H1 (cell line): ENCODE measurements around the gene CCDC92B. TPM values are rescaled to one million over a fixed set of nuclear protein-coding genes. Genes with fewer than 3 reads are reported as not detected.
A peak's percentile ranks its signal among the peaks of the same experiment; 100 is the strongest.

Experiments
- CTCF ChIA-PET: fragments of 300-600 bp; sonication (Branson Sonifier 250); formaldehyde crosslinking; loops from one replicate; lab custom pipeline; 2021; ENCODE audit not compliant: partially characterized antibody; lab: Charles Lee
- POLR2A ChIA-PET: fragments of 300-600 bp; sonication (Branson Sonifier 250); formaldehyde crosslinking; loops from one replicate; lab custom pipeline; 2021; ENCODE audit warnings: inconsistent platforms; ENCODE audit not compliant: partially characterized antibody; lab: Charles Lee
- DNase-seq, 2 experiments: peaks; one replicate each; pipeline versions ENCODE4 v3.0.0 to v3.0.0-alpha.2; 2010 to 2022; ENCODE audit warnings: low spot score in 2 of 2, low read depth in 1 of 2, mixed read lengths in 1 of 2
- FAIRE-seq: peaks from 2 replicates; lab custom pipeline; 2011; peaks lifted over from hg19 to GRCh38; lab: Jason Lieb, UNC
- H2AFZ ChIP-seq: 2 replicates; pipeline ENCODE4 v1.8.1; 2012; ENCODE audit warnings: low read length, inconsistent platforms
- H2AK5ac ChIP-seq: 2 replicates; pipeline ENCODE4 v1.6.1; 2013; ENCODE audit warnings: low read depth, low read length
- H2BK120ac ChIP-seq: replicated peaks from 2 replicates; pipeline ENCODE3; 2013; ENCODE audit warnings: low read depth, low read length, inconsistent platforms
- H2BK12ac ChIP-seq: 2 replicates; pipeline ENCODE4 v1.6.1; 2013; ENCODE audit warnings: low read depth, low read length
- H2BK15ac ChIP-seq: 2 replicates; pipeline ENCODE4 v1.6.1; 2013; ENCODE audit warnings: low read length
- H2BK20ac ChIP-seq: 2 replicates; pipeline ENCODE4 v1.6.1; 2013; ENCODE audit warnings: low read length
- H2BK5ac ChIP-seq: 2 replicates; pipeline ENCODE4 v1.6.1; 2013; ENCODE audit warnings: low read depth, low read length
- H3K14ac ChIP-seq: 2 replicates; pipeline ENCODE4 v1.6.1; 2013; ENCODE audit warnings: inconsistent platforms; ENCODE audit not compliant: insufficient read length
- H3K18ac ChIP-seq: 2 replicates; pipeline ENCODE4 v1.6.1; 2013; ENCODE audit warnings: low read length; ENCODE audit errors: extremely low read depth
- H3K23ac ChIP-seq: 2 replicates; pipeline ENCODE4 v1.6.1; 2013; ENCODE audit warnings: inconsistent platforms; ENCODE audit not compliant: insufficient read length
- H3K23me2 ChIP-seq: 2 replicates; pipeline ENCODE4 v1.6.1; 2013; ENCODE audit warnings: low read depth, low read length
- H3K27ac ChIP-seq: 2 replicates; pipeline ENCODE4 v1.6.1; 2011; ENCODE audit warnings: low read depth, low read length, inconsistent platforms
- H3K27me3 ChIP-seq, 4 experiments: replicated peaks in 1 of 4; 1 replicate in 1 of 4; 2 replicates in 3 of 4; pipeline versions ENCODE4 v1.6.1 to v1.8.1; 2011 to 2013; ENCODE audit warnings: low read length in 3 of 4, mild to moderate bottlenecking in 3 of 4, inconsistent platforms in 2 of 4, mixed read lengths in 2 of 4, moderate library complexity in 1 of 4; ENCODE audit not compliant: control insufficient read depth in 3 of 4, insufficient read depth in 3 of 4; ENCODE audit errors: extremely low read depth in 1 of 4
- H3K36me3 ChIP-seq, 4 experiments: 2 replicates each; pipeline versions ENCODE4 v1.6.1 to v1.8.1; 2011 to 2013; ENCODE audit warnings: mild to moderate bottlenecking in 4 of 4, low read length in 3 of 4, moderate library complexity in 2 of 4, control low read depth in 1 of 4, inconsistent platforms in 1 of 4; ENCODE audit not compliant: insufficient read depth in 4 of 4, control insufficient read depth in 2 of 4
- H3K4ac ChIP-seq: replicated peaks from 2 replicates; pipeline ENCODE3; 2013; ENCODE audit warnings: low read length, low read depth, mixed read lengths, inconsistent platforms; ENCODE audit not compliant: insufficient read length
- H3K4me1 ChIP-seq, 4 experiments: replicated peaks in 1 of 4; 1 replicate in 1 of 4; 2 replicates in 3 of 4; pipeline versions ENCODE4 v1.6.1 to v1.8.1; 2011 to 2013; ENCODE audit warnings: low read length in 3 of 4, inconsistent platforms in 2 of 4, mixed read lengths in 1 of 4; ENCODE audit not compliant: insufficient read depth in 4 of 4, control insufficient read depth in 3 of 4
- H3K4me2 ChIP-seq, 2 experiments: 2 replicates each; pipeline versions ENCODE4 v1.6.1 to v1.8.1; 2011 to 2013; ENCODE audit warnings: low read depth in 2 of 2, low read length in 2 of 2, control low read depth in 1 of 2, inconsistent platforms in 1 of 2, mild to moderate bottlenecking in 1 of 2; ENCODE audit not compliant: insufficient read depth in 1 of 2
- H3K4me3 ChIP-seq, 4 experiments: fragments of 200-600, 300-600 bp in 1 of 4; sonication (generic), shearing (Covaris generic), sonication (Bioruptor Twin) in 1 of 4; 2 replicates each; pipeline versions ENCODE4 v1.5.1 to v1.8.1; 2011 to 2016; ENCODE audit warnings: low read length in 4 of 4, low read depth in 3 of 4, control low read depth in 2 of 4, inconsistent platforms in 2 of 4, mild to moderate bottlenecking in 2 of 4, mixed read lengths in 1 of 4, moderate library complexity in 1 of 4; ENCODE audit not compliant: insufficient read depth in 2 of 4; ENCODE audit errors: extremely low read depth in 1 of 4
- H3K56ac ChIP-seq: replicated peaks from 2 replicates; pipeline ENCODE3; 2013; ENCODE audit warnings: low read depth, mild to moderate bottlenecking, mixed read lengths, low read length, inconsistent platforms; ENCODE audit not compliant: insufficient read length
- H3K79me1 ChIP-seq: 2 replicates; pipeline ENCODE4 v1.6.1; 2013; ENCODE audit warnings: low read depth, low read length, control low read depth
- H3K79me2 ChIP-seq, 2 experiments: 2 replicates each; pipeline versions ENCODE4 v1.6.1 to v1.8.1; 2012 to 2013; ENCODE audit warnings: low read length in 2 of 2, mild to moderate bottlenecking in 2 of 2, inconsistent platforms in 1 of 2; ENCODE audit not compliant: insufficient read depth in 2 of 2, control insufficient read depth in 1 of 2
- H3K9ac ChIP-seq, 4 experiments: replicated peaks in 1 of 4; 1 replicate in 1 of 4; 2 replicates in 3 of 4; pipeline versions ENCODE4 v1.6.1 to v1.8.1; 2011 to 2013; ENCODE audit warnings: low read depth in 3 of 4, low read length in 3 of 4, control low read depth in 2 of 4, mild to moderate bottlenecking in 2 of 4, moderate library complexity in 2 of 4, inconsistent platforms in 1 of 4; ENCODE audit errors: extremely low read depth in 1 of 4
- H3K9me3 ChIP-seq, 2 experiments: 2 replicates each; pipeline versions ENCODE4 v1.6.1 to v1.8.1; 2012 to 2013; ENCODE audit warnings: mild to moderate bottlenecking in 2 of 2, moderate library complexity in 2 of 2, control low read depth in 1 of 2, inconsistent platforms in 1 of 2, low read depth in 1 of 2, low read length in 1 of 2, mixed read lengths in 1 of 2; ENCODE audit not compliant: insufficient read depth in 2 of 2
- H4K20me1 ChIP-seq, 2 experiments: replicated peaks in 1 of 2; 2 replicates each; pipeline versions ENCODE3 to v1.8.1; 2011 to 2013; ENCODE audit warnings: inconsistent platforms in 2 of 2, low read length in 2 of 2, mild to moderate bottlenecking in 1 of 2; ENCODE audit not compliant: insufficient read depth in 2 of 2, control insufficient read depth in 1 of 2
- H4K5ac ChIP-seq: 2 replicates; pipeline ENCODE4 v1.6.1; 2013; ENCODE audit warnings: low read length, low read depth, mixed read lengths, inconsistent platforms; ENCODE audit not compliant: insufficient read length
- H4K8ac ChIP-seq: 2 replicates; pipeline ENCODE4 v1.8.0; 2013; ENCODE audit warnings: mild to moderate bottlenecking, moderate library complexity, low read length, inconsistent platforms; ENCODE audit not compliant: insufficient read depth; ENCODE audit errors: extremely low read depth
- H4K91ac ChIP-seq: replicated peaks from 2 replicates; pipeline ENCODE3; 2013; ENCODE audit warnings: low read length, mixed read lengths, inconsistent platforms; ENCODE audit not compliant: insufficient read length
- BRCA1 ChIP-seq: IDR thresholded peaks from 2 replicates; pipeline ENCODE4 v1.6.1; 2012; ENCODE audit warnings: low read depth, low read length, improper control_type of control experiment
- CREB1 ChIP-seq: IDR thresholded peaks from 2 replicates; pipeline ENCODE4 v1.6.1; 2012; ENCODE audit warnings: inconsistent platforms
- MAFK ChIP-seq: IDR thresholded peaks from 2 replicates; pipeline ENCODE4 v1.6.1; 2012; ENCODE audit warnings: low read depth, mild to moderate bottlenecking, improper control_type of control experiment, low read length
- NRF1 ChIP-seq: IDR thresholded peaks from 2 replicates; pipeline ENCODE4 v1.6.1; 2011; ENCODE audit warnings: mild to moderate bottlenecking, low read depth, low read length, improper control_type of control experiment
- POLR2A ChIP-seq, 2 experiments: IDR thresholded peaks; 1 replicate in 1 of 2; 2 replicates in 1 of 2; pipeline ENCODE4 v1.6.1; 2011; ENCODE audit warnings: low read depth in 2 of 2, low read length in 2 of 2, mild to moderate bottlenecking in 2 of 2; ENCODE audit errors: control extremely low read depth in 1 of 2
- SIX5 ChIP-seq: IDR thresholded peaks from 2 replicates; pipeline ENCODE4 v1.6.1; 2011; ENCODE audit warnings: mild to moderate bottlenecking, low read depth, low read length
- SP1 ChIP-seq: IDR thresholded peaks from 2 replicates; pipeline ENCODE4 v1.6.1; 2011; ENCODE audit warnings: low read depth, low read length
- TAF1 ChIP-seq: IDR thresholded peaks from 2 replicates; pipeline ENCODE4 v1.6.1; 2011; ENCODE audit warnings: mild to moderate bottlenecking, low read depth, low read length
- WGBS, 2 experiments: shearing (Covaris generic) in 1 of 2; methylation state at CpG; one replicate each; pipeline versions ENCODE4 v1.1.6 to v1.1.7; 2013 to 2015; ENCODE audit warnings: low lambda C conversion rate in 2 of 2, mixed read lengths in 2 of 2, inconsistent platforms in 1 of 2, low coverage in 1 of 2, missing lambda C conversion rate in 1 of 2; ENCODE audit not compliant: insufficient replicate concordance in 2 of 2, insufficient coverage in 1 of 2, insufficient read length in 1 of 2; ENCODE audit errors: extremely low coverage in 1 of 2, missing lambda C conversion rate in 1 of 2; 5-methylcytosine and 5-hydroxymethylcytosine counted together
- polyA plus RNA-seq, 7 experiments: library from polyadenylated mRNA; depleted of rRNA in 3 of 7; stranded (reverse) in 5 of 7; unstranded in 2 of 7; fragments of >200 nt in 5 of 7; fragments of 200-250 nt in 2 of 7; gene quantifications; 1 replicate in 5 of 7; 2 replicates in 1 of 7; 4 replicates in 1 of 7; pipeline versions ENCODE4 v1.2.1 to v1.2.3, GENCODE V29; 2011 to 2013; ENCODE audit warnings: missing spikeins in 2 of 7, mixed read lengths in 2 of 7
- total RNA-seq: library from RNA; stranded (reverse); fragmentation: NEBNext Ultra II Directional; extraction: Animal tissue kit (Norgen Biotek cat#: 25700); gene quantifications from 2 replicates; pipeline ENCODE4 v1.2.1, GENCODE V29; 2021
- TF ChIP-seq, protein P1 (sequence below): IDR thresholded peaks from 2 replicates; pipeline ENCODE4 v1.6.1; 2012; ENCODE audit warnings: inconsistent platforms
- TF ChIP-seq, protein P2 (sequence below): IDR thresholded peaks from 2 replicates; pipeline ENCODE4 v1.6.1; 2012; ENCODE audit warnings: inconsistent platforms
- TF ChIP-seq, protein P3 (sequence below): IDR thresholded peaks from 2 replicates; pipeline ENCODE4 v1.6.1; 2011; ENCODE audit warnings: low read length, improper control_type of control experiment

Gene CCDC92B
- total and polyA plus RNA-seq, 2 of the 8 experiments (the other 6 are each of a cell fraction or from before 2014, with no cell fraction given) = 5.5 to 12.1 TPM

DNA sequence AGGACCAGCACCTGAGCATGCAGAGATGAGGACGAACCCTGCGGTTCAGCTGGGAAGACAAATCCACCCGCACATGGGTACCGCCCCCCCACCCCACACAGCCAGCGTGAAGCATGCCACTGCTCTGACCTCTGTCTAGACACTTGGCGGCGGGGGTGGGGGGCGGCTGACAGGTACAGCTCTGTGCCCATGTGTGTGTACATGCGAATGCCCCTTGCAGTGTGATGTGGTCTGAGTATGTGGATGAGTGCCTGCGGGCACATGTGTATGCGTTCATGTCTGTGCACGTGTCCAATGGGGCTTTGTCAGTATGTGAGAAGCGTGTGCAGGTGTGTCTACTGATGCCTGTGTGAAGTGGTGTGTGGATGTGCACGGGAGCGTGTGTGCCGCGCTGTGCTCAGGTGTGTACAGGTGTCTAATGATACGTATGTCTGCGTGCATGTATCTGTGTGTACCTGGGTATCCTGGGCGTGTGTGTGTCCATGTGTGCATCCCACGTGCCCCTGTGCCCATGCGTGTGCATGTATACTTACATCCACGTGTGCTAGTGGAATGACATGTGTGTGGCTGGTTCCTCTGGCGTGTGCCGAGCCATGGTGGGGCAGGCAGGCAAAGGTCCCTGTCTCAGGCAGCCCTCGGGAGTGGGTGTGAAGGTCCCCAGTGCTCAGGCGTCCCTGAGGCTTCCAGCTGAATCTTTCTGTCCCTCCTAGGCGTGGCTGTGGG is 46.1 kb upstream of the CCDC92B start:
- Histone ChIP-seq H3K36me3 (no peaks in the 10 kb centered on the region), H3K9ac (no peak overlapping the region), H3K79me2 (no peaks in the 10 kb centered on the region), H3K27ac (no peak overlapping the region), H4K91ac (peak overlapping the region; percentile 65), H3K9me3 (no peaks in the 10 kb centered on the region), H2BK15ac (peak overlapping the region; percentile 75; the same call in 1 of the 2 replicates), H3K27me3 (no peaks in the 10 kb centered on the region), H4K5ac (no peak overlapping the region), H2AK5ac (peak overlapping the region; percentile 83; the same call in 1 of the 2 replicates), H4K20me1 (peaks cover 0 to 11% of the 10 kb centered on the region in 2 experiments), H3K14ac (no peak overlapping the region), H2BK20ac (no peak overlapping the region), H3K4ac (no peak overlapping the region), H3K4me2 (no peak overlapping the region), H3K23ac (no peak overlapping the region), H3K56ac (no peak overlapping the region), H3K4me3 (no peak overlapping the region), H2BK5ac (no peak overlapping the region; the same call in 1 of the 2 replicates), H3K18ac (no peak overlapping the region), H2BK12ac (peak overlapping the region; percentile 63; the same call in 1 of the 2 replicates), H4K8ac (no peak overlapping the region; the same call in 1 of the 2 replicates), H3K79me1 (no peaks in the 10 kb centered on the region; the same call in 1 of the 2 replicates), H3K4me1 (peaks cover 0 to 8% (median 4%) of the 10 kb centered on the region in 4 experiments; a peak in 4 of 7 replicates), H3K23me2 (no peaks in the 10 kb centered on the region), H2BK120ac (peak overlapping the region; percentile 54), H2AFZ (no peak overlapping the region)
- CTCF ChIA-PET = interaction anchor here (0.6 to 1.5 kb wide), 3 partner anchors 9 to 186 kb away, joined by 3 to 12 read pairs (median 3); no protein-coding TSS in a partner anchor
- no peak for DNase-seq
- no peak for FAIRE-seq
- POLR2A ChIA-PET = interaction anchor here (1.1 kb wide), 1 partner anchor 12 kb away, joined by 3 read pairs; no protein-coding TSS in a partner anchor
- 94% methylated on average over 28 of the region's 28 CpGs; no CpG with 5 or more reads in 1 of the 2 experiments for WGBS, 2 experiments
- TF ChIP-seq BRCA1 = no peak
- TF ChIP-seq NRF1 = no peak
- TF ChIP-seq, protein P1, sequence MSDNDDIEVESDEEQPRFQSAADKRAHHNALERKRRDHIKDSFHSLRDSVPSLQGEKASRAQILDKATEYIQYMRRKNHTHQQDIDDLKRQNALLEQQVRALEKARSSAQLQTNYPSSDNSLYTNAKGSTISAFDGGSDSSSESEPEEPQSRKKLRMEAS = no peak
- no peak for TF ChIP-seq MAFK
- TF ChIP-seq TAF1 = no peak
- TF ChIP-seq POLR2A (IDR thresholded peaks at IDR 0.05; ENCODE audit: control extremely low read depth in 1 of 2, low read depth in 2 of 2, low read length in 2 of 2) = no peak
- TF ChIP-seq CREB1 = no peak
- TF ChIP-seq, protein P2, sequence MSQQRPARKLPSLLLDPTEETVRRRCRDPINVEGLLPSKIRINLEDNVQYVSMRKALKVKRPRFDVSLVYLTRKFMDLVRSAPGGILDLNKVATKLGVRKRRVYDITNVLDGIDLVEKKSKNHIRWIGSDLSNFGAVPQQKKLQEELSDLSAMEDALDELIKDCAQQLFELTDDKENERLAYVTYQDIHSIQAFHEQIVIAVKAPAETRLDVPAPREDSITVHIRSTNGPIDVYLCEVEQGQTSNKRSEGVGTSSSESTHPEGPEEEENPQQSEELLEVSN = no peak
- TF ChIP-seq SP1 = no peak
- TF ChIP-seq SIX5 = no peak
- TF ChIP-seq, protein P3, sequence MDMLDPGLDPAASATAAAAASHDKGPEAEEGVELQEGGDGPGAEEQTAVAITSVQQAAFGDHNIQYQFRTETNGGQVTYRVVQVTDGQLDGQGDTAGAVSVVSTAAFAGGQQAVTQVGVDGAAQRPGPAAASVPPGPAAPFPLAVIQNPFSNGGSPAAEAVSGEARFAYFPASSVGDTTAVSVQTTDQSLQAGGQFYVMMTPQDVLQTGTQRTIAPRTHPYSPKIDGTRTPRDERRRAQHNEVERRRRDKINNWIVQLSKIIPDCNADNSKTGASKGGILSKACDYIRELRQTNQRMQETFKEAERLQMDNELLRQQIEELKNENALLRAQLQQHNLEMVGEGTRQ = no peak
